Sigmoid colon (tissue), 7 donors: Measurements from ENCODE around the gene STAP2. TPM values are rescaled to one million over a fixed set of nuclear protein-coding genes. Genes with fewer than 3 reads are reported as not detected.

ENCODE experiments used
- DNase-seq: peaks from one replicate; pipeline ENCODE4 v3.0.0-alpha.2; 2019
- H3K27ac ChIP-seq, 4 donors: fragments of 200-600 bp; sonication (generic); one replicate each; pipeline ENCODE4 v1.5.1; 2016 to 2019; ENCODE audit warnings: mild to moderate bottlenecking in 1 of 4
- H3K27me3 ChIP-seq, 3 donors: fragments of 200-600 bp; sonication (generic); one replicate each; pipeline ENCODE4 v1.5.1; 2019; ENCODE audit warnings: mild to moderate bottlenecking in 1 of 3
- H3K36me3 ChIP-seq, 4 donors: fragments of 200-600 bp; sonication (generic); one replicate each; pipeline ENCODE4 v1.5.1; 2016 to 2019
- H3K4me1 ChIP-seq, 4 donors: fragments of 200-600 bp; sonication (generic); one replicate each; pipeline ENCODE4 v1.5.1; 2017 to 2019
- H3K4me3 ChIP-seq, 4 donors: fragments of 200-600 bp; sonication (generic); one replicate each; pipeline ENCODE4 v1.5.1; 2017 to 2019; ENCODE audit warnings: mild to moderate bottlenecking in 2 of 4, moderate library complexity in 1 of 4
- H3K9me3 ChIP-seq, 4 donors: fragments of 200-600 bp in 3 of 4; sonication (generic) in 3 of 4; one replicate each; pipeline versions ENCODE4 v1.5.1 to v1.6.1; 2013 to 2019
- CTCF ChIP-seq, 4 experiments: fragments of 450-650 bp in 3 of 4; fragments of 200-600 bp in 1 of 4; IDR thresholded peaks; one replicate each; pipeline ENCODE4 v1.5.1; 2016 to 2019; ENCODE audit warnings: antibody characterized with exemption in 4 of 4, mild to moderate bottlenecking in 3 of 4, moderate library complexity in 2 of 4
- EP300 ChIP-seq, 4 donors: sonication (generic); formaldehyde crosslinking; IDR thresholded peaks; one replicate each; pipeline ENCODE4 v1.6.1; 2017; ENCODE audit warnings: antibody characterized with exemption in 4 of 4
- POLR2A ChIP-seq, 2 donors: fragments of 450-650 bp; IDR thresholded peaks; one replicate each; pipeline ENCODE4 v1.6.1; 2016; ENCODE audit warnings: antibody characterized with exemption in 2 of 2, mild to moderate bottlenecking in 2 of 2, moderate library complexity in 2 of 2
- POLR2AphosphoS5 ChIP-seq, 4 donors: sonication (generic); formaldehyde crosslinking; IDR thresholded peaks; one replicate each; pipeline ENCODE4 v1.6.1; 2017; ENCODE audit warnings: antibody characterized with exemption in 4 of 4
- WGBS, 2 donors: extraction: QIAGEN DNeasy Blood & Tissue Kit; methylation state at CpG; one replicate each; pipeline ENCODE4 v1.1.7; 2013; 5-methylcytosine and 5-hydroxymethylcytosine counted together
- intact Hi-C: fragments of 100-400 bp; cut with DNase I; formaldehyde crosslinking; loops from one replicate; pipeline ENCODE4 v1.15.1; 2023
- polyA plus RNA-seq, 3 donors: library from polyadenylated mRNA; stranded (reverse); fragments of 200-250 nt; gene quantifications; one replicate each; pipeline ENCODE4 v1.2.3, GENCODE V29; 2013
- total RNA-seq, 4 donors: library from RNA; depleted of rRNA; stranded (reverse); fragments of >200 nt; gene quantifications; one replicate each; pipeline ENCODE4 v1.1.0, GENCODE V29; 2016
- donor health status: healthy with polysubstance abuse.
- donor health status: Bipolar disorder and iron deficiency.
- donor health status: healthy.

The STAP2 gene
- total and polyA plus RNA-seq, 7 donors: 0.99 to 313 (median 5.5) TPM

- peaks cover 0 to 50% (median 44%) of the 10 kb centered on the region in 4 donors for H3K4me1 ChIP-seq
- DNase-seq: no peak
These were observed 28.2 kb upstream of the STAP2 start for GRCh38 chr19:4366666-4367335.

GRCh38 chr19:4365791-4366665, 27.4 kb upstream of the STAP2 start:
- no peak for DNase-seq
- H3K36me3 ChIP-seq: peaks cover 26 to 55% (median 42%) of the 10 kb centered on the region in 4 donors
- no peak overlapping the region for H3K27ac ChIP-seq
- H3K4me1 ChIP-seq: peaks cover 3 to 46% (median 41%) of the 10 kb centered on the region in 4 donors
- 94% methylated on average over 19 of the region's 19 CpGs for WGBS, 2 donors
- no peak for TF ChIP-seq POLR2A (IDR thresholded peaks at IDR 0.05)
- TF ChIP-seq EP300 (IDR thresholded peaks at IDR 0.05): no peak
- TF ChIP-seq POLR2AphosphoS5 (IDR thresholded peaks at IDR 0.05): no peak
- TF ChIP-seq CTCF (IDR thresholded peaks at IDR 0.05): no peak
- H3K4me3 ChIP-seq: no peak overlapping the region
- no peaks in the 10 kb centered on the region for H3K27me3 ChIP-seq
- H3K9me3 ChIP-seq: no peaks in the 10 kb centered on the region
- intact Hi-C loops: no loop called here

More at GRCh38 chr19:4366666-4367335, 28.2 kb upstream of the STAP2 start:
- H3K36me3 ChIP-seq: peaks cover 21 to 47% (median 39%) of the 10 kb centered on the region in 4 donors
- H3K27me3 ChIP-seq: no peaks in the 10 kb centered on the region
- no peak overlapping the region for H3K4me3 ChIP-seq
- TF ChIP-seq POLR2AphosphoS5 (IDR thresholded peaks at IDR 0.05) (no peak), CTCF (IDR thresholded peaks at IDR 0.05) (no peak), POLR2A (IDR thresholded peaks at IDR 0.05) (no peak), EP300 (IDR thresholded peaks at IDR 0.05) (no peak)
- 91 to 93% methylated on average over 16 of the region's 16 CpGs for WGBS, 2 donors
- no peaks in the 10 kb centered on the region for H3K9me3 ChIP-seq
- intact Hi-C loops: no loop called here
- peak overlapping the region in 2 of 4 donors; percentile 61 to 65 for H3K27ac ChIP-seq

GRCh38 chr19:4365341-4365740, 26.7 kb upstream of the STAP2 start:
- H3K4me1 ChIP-seq: peaks cover 3 to 46% (median 35%) of the 10 kb centered on the region in 4 donors
- DNase-seq: no peak
- intact Hi-C loops: no loop called here
- 62 to 89% methylated on average over 16 of the region's 16 CpGs for WGBS, 2 donors
- peaks cover 26 to 61% (median 42%) of the 10 kb centered on the region in 4 donors for H3K36me3 ChIP-seq
- no peak for TF ChIP-seq POLR2AphosphoS5 (IDR thresholded peaks at IDR 0.05)
- TF ChIP-seq EP300 (IDR thresholded peaks at IDR 0.05): no peak
- no peak for TF ChIP-seq POLR2A (IDR thresholded peaks at IDR 0.05)
- TF ChIP-seq CTCF (IDR thresholded peaks at IDR 0.05): no peak
- no peak overlapping the region for H3K27ac ChIP-seq
- no peaks in the 10 kb centered on the region for H3K27me3 ChIP-seq
- H3K9me3 ChIP-seq: no peaks in the 10 kb centered on the region
- no peak overlapping the region for H3K4me3 ChIP-seq

GRCh38 chr19:4363571-4364304, 25.1 kb upstream of the STAP2 start:
- no peak for DNase-seq
- peaks cover 26 to 74% (median 48%) of the 10 kb centered on the region in 4 donors for H3K36me3 ChIP-seq
- 92 to 95% methylated on average over 26 of the region's 26 CpGs for WGBS, 2 donors
- H3K27ac ChIP-seq: no peak overlapping the region
- H3K4me1 ChIP-seq: peaks cover 3 to 32% (median 19%) of the 10 kb centered on the region in 4 donors
- no peaks in the 10 kb centered on the region for H3K9me3 ChIP-seq
- no peaks in the 10 kb centered on the region for H3K27me3 ChIP-seq
- TF ChIP-seq EP300 (IDR thresholded peaks at IDR 0.05) (no peak), POLR2A (IDR thresholded peaks at IDR 0.05) (no peak), POLR2AphosphoS5 (IDR thresholded peaks at IDR 0.05) (no peak), CTCF (IDR thresholded peaks at IDR 0.05) (no peak)
- intact Hi-C loops: no loop called here
- no peak overlapping the region for H3K4me3 ChIP-seq
